Osteoblast (primary cell): Measurements from ENCODE around the gene RAB40B. TPM values are rescaled to one million over a fixed set of nuclear protein-coding genes. Genes with fewer than 3 reads are reported as not detected.

Experiments
- DNase-seq: peaks from one replicate; pipeline ENCODE4 v3.0.0; 2011; ENCODE audit warnings: low spot score, mixed read lengths; ENCODE audit not compliant: insufficient read length; ENCODE audit errors: missing footprints
- H2AFZ ChIP-seq: 2 replicates; pipeline ENCODE4 v1.6.0; 2011; ENCODE audit warnings: mild to moderate bottlenecking, low read length
- H3K27ac ChIP-seq: 2 replicates; pipeline ENCODE4 v1.5.1; 2011; ENCODE audit warnings: mild to moderate bottlenecking, low read depth, low read length, moderate library complexity
- H3K27me3 ChIP-seq: 2 replicates; pipeline ENCODE4 v1.6.0; 2012; ENCODE audit warnings: mild to moderate bottlenecking, control low read depth, inconsistent platforms, low read length, moderate library complexity; ENCODE audit not compliant: insufficient read depth
- H3K36me3 ChIP-seq: 2 replicates; pipeline ENCODE4 v1.5.1; 2011; ENCODE audit warnings: mild to moderate bottlenecking, low read length, control low read depth, moderate library complexity; ENCODE audit not compliant: insufficient read depth
- H3K4me1 ChIP-seq: 2 replicates; pipeline ENCODE4 v1.5.1; 2011; ENCODE audit warnings: mild to moderate bottlenecking, low read length, control low read depth, moderate library complexity; ENCODE audit not compliant: insufficient read depth
- H3K4me2 ChIP-seq: 2 replicates; pipeline ENCODE4 v1.6.0; 2011; ENCODE audit warnings: mild to moderate bottlenecking, low read length; ENCODE audit not compliant: insufficient read depth
- H3K4me3 ChIP-seq: fragments of 200-600 bp; sonication (generic); 3 replicates; pipeline ENCODE4 v1.5.1; 2012; ENCODE audit warnings: mild to moderate bottlenecking, low read length, inconsistent platforms; ENCODE audit not compliant: insufficient read depth
- H3K79me2 ChIP-seq: 2 replicates; pipeline ENCODE4 v1.6.0; 2012; ENCODE audit warnings: mild to moderate bottlenecking, low read length, control low read depth, inconsistent platforms; ENCODE audit not compliant: insufficient read depth
- H3K9me3 ChIP-seq: 2 replicates; pipeline ENCODE4 v1.5.1; 2011; ENCODE audit warnings: low read depth, low read length, control low read depth
- H4K20me1 ChIP-seq: 2 replicates; pipeline ENCODE4 v1.6.0; 2012; ENCODE audit warnings: mild to moderate bottlenecking, low read length, control low read depth; ENCODE audit not compliant: insufficient read depth
- total RNA-seq: library from RNA; depleted of rRNA; stranded (reverse); fragments of >200 nt; gene quantifications from 2 replicates; pipeline ENCODE4 v1.2.3, GENCODE V29; 2012
- TF ChIP-seq, protein P1 (sequence below): IDR thresholded peaks from 2 replicates; pipeline ENCODE4 v1.5.1; 2011; ENCODE audit warnings: mild to moderate bottlenecking, low read depth, low read length, moderate library complexity; ENCODE audit errors: extremely low read depth

The RAB40B gene
- total RNA-seq, 1 donor = 8.3 TPM

DNA sequence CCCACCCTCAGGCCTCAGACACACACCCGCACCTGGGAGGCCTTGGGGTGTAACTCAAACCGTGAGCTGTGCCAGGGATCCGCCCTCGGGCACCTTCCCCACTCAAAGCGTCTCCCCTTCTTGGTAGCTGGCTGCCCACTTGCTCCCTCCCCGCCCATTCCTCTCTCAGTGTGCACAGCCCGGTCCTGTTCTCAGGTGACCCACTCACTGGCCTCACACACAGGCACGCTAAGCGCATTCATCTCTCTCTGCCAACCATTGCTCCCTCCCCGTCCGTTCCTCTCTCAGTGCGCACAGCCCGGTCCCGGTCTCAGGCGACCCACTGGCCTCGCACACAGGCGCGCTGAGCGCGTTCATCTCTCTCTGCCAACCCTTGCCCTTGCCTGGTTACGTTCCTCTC lies 71.1 kb downstream of the RAB40B start:
- Histone ChIP-seq H3K4me3 (no peak overlapping the region), H3K36me3 (peaks cover 49% of the 10 kb centered on the region), H3K27me3 (no peaks in the 10 kb centered on the region), H3K79me2 (peaks cover 49% of the 10 kb centered on the region), H2AFZ (no peak overlapping the region), H3K9me3 (no peaks in the 10 kb centered on the region), H3K4me2 (no peak overlapping the region), H3K4me1 (peaks cover 6% of the 10 kb centered on the region), H3K27ac (no peak overlapping the region), H4K20me1 (peaks cover 16% of the 10 kb centered on the region)
- no peak for DNase-seq
- TF ChIP-seq, protein P1, sequence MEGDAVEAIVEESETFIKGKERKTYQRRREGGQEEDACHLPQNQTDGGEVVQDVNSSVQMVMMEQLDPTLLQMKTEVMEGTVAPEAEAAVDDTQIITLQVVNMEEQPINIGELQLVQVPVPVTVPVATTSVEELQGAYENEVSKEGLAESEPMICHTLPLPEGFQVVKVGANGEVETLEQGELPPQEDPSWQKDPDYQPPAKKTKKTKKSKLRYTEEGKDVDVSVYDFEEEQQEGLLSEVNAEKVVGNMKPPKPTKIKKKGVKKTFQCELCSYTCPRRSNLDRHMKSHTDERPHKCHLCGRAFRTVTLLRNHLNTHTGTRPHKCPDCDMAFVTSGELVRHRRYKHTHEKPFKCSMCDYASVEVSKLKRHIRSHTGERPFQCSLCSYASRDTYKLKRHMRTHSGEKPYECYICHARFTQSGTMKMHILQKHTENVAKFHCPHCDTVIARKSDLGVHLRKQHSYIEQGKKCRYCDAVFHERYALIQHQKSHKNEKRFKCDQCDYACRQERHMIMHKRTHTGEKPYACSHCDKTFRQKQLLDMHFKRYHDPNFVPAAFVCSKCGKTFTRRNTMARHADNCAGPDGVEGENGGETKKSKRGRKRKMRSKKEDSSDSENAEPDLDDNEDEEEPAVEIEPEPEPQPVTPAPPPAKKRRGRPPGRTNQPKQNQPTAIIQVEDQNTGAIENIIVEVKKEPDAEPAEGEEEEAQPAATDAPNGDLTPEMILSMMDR = no peak

DNA sequence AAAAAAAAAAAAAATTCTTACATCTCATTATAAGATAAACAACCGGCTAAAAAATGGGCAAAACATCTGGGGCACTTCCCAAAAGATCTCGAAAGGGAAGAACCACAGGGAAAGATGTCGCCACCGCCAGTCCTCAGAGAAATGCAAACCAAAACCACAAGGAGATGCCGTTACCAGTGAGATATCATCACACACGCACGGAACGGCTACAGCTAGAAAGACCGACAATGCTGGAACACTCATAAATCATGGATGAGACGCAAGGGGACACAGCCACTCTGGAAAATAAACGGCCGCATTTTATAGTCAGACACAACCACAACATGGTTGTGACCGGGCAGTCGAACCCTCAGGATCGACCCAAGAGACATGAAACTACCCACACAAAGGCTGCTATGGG lies 74.8 kb downstream of the RAB40B start:
- H3K4me2 ChIP-seq = peak overlapping the region; percentile 49
- H3K4me3 ChIP-seq = peak overlapping the region; percentile 23
- H2AFZ ChIP-seq = no peak overlapping the region
- TF ChIP-seq, protein P1 = no peak
- peaks cover 64% of the 10 kb centered on the region for H3K36me3 ChIP-seq
- DNase-seq = no peak
- peaks cover 6% of the 10 kb centered on the region for H3K4me1 ChIP-seq
- H4K20me1 ChIP-seq = peaks cover 7% of the 10 kb centered on the region
- H3K9me3 ChIP-seq = no peaks in the 10 kb centered on the region
- peak overlapping the region; percentile 54 for H3K27ac ChIP-seq
- peaks cover 17% of the 10 kb centered on the region for H3K79me2 ChIP-seq
- no peaks in the 10 kb centered on the region for H3K27me3 ChIP-seq

DNA sequence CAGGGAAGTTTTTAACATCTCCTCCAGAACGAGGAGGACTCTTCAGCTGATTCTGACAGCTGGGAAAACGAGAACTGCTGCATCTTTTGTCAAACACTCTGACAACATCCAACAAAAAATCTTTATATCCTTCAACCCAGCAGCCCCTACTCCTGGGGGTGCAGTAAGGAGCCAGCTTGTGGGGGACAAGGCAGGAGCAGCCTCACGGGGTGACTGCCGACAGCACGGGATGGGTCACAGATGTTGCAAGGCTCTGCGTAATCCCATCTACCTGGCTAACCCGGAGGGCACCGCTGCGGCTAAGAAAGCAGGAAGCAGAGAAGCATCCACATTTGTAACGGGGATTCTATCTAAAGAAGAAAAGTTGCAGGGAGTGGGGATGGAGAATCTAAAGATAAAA lies 78.9 kb downstream of the RAB40B start:
- Histone ChIP-seq H4K20me1 (peaks cover 2% of the 10 kb centered on the region), H3K4me2 (no peak overlapping the region), H3K36me3 (peaks cover 74% of the 10 kb centered on the region), H3K9me3 (no peaks in the 10 kb centered on the region), H3K27ac (no peak overlapping the region), H3K4me3 (no peak overlapping the region), H3K27me3 (no peaks in the 10 kb centered on the region), H2AFZ (no peak overlapping the region), H3K4me1 (peaks cover 6% of the 10 kb centered on the region), H3K79me2 (peaks cover 5% of the 10 kb centered on the region)
- TF ChIP-seq, protein P1 = no peak
- DNase-seq = no peak

DNA sequence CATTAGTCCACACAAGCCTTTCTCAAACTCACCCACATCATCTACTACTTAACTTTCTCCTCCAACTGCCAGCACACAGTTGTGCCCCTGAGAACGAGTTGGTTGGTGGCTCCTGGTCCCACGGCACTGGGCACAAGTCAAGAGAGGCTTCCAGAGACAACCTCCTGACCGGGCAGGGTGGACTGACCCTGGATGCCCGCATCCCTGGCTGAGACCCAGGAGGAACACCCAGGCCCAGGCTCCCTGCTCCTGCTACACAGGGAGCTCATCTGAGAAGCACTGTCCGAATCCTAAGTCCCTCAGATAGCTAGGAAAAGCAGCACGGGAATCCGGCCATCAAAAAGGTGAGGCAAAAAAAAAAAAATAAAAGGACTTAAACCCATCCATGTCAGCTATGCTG lies 79.3 kb downstream of the RAB40B start:
- peaks cover 6% of the 10 kb centered on the region for H3K4me1 ChIP-seq
- peaks cover 5% of the 10 kb centered on the region for H3K79me2 ChIP-seq
- TF ChIP-seq, protein P1 = no peak
- H3K4me3 ChIP-seq = no peak overlapping the region
- DNase-seq = no peak
- H2AFZ ChIP-seq = no peak overlapping the region
- H3K9me3 ChIP-seq = no peaks in the 10 kb centered on the region
- H3K4me2 ChIP-seq = no peak overlapping the region
- peaks cover 78% of the 10 kb centered on the region for H3K36me3 ChIP-seq
- H3K27ac ChIP-seq = no peak overlapping the region
- H3K27me3 ChIP-seq = no peaks in the 10 kb centered on the region
- peaks cover 2% of the 10 kb centered on the region for H4K20me1 ChIP-seq
